GM12864 (cell line): Measurements from ENCODE around the gene PPP1R3G.

ENCODE experiments used
- DNase-seq: peaks from one replicate; pipeline ENCODE4 v3.0.0-alpha.2; 2011; ENCODE audit warnings: low read depth
- H3K4me3 ChIP-seq: 2 replicates; pipeline ENCODE4 v1.5.1; 2011; ENCODE audit warnings: mild to moderate bottlenecking, low read depth, low read length, control low read depth
- TF ChIP-seq, protein P1 (sequence below): IDR thresholded peaks from 2 replicates; pipeline ENCODE4 v1.5.1; 2011; ENCODE audit warnings: low read depth, mild to moderate bottlenecking, moderate library complexity, low read length, control low read depth, inconsistent platforms; ENCODE audit errors: missing control alignments

Gene PPP1R3G

DNA sequence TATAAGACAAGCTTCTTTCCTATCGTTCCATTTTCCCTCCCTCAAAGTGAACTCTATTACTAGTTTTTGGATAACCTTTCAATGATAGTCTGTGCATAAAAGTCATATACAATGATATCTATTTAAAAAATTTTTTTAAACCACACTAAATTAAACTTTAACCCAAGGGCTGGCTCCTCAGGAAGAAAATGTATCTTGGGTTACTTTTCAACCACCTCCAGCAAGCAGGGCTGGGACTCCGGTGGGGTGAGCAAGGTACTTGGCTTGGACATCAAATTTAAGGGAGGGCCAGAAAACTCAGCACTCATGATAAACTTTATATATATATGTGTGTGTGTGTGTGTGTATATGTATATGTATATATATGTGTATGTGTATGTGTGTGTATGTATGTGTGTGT lies 13.9 kb upstream of the PPP1R3G start:
- TF ChIP-seq, protein P1, sequence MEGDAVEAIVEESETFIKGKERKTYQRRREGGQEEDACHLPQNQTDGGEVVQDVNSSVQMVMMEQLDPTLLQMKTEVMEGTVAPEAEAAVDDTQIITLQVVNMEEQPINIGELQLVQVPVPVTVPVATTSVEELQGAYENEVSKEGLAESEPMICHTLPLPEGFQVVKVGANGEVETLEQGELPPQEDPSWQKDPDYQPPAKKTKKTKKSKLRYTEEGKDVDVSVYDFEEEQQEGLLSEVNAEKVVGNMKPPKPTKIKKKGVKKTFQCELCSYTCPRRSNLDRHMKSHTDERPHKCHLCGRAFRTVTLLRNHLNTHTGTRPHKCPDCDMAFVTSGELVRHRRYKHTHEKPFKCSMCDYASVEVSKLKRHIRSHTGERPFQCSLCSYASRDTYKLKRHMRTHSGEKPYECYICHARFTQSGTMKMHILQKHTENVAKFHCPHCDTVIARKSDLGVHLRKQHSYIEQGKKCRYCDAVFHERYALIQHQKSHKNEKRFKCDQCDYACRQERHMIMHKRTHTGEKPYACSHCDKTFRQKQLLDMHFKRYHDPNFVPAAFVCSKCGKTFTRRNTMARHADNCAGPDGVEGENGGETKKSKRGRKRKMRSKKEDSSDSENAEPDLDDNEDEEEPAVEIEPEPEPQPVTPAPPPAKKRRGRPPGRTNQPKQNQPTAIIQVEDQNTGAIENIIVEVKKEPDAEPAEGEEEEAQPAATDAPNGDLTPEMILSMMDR: no peak
- H3K4me3 ChIP-seq: no peak overlapping the region
- no peak for DNase-seq

DNA sequence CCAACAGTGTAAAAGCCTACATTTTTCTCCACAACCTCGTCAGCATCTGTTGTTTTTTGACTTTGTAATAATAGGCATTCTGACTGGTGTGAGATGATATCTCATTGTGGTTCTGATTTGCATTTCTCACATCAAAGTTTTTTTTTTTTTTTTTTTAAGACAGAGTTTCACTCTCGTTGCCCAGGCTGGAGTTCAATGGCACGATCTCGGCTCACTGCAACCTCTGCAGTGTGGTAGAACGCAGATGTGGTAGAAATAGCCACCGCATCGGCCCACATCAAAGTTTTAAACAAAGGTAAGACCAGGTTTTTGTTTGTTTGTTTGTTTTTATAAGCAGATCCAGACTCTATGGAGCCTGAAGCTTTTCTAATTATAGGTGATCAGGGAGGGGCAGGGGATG lies 12.7 kb upstream of the PPP1R3G start:
- no peak overlapping the region; the same call in 1 of the 2 replicates for H3K4me3 ChIP-seq
- DNase-seq: no peak
- TF ChIP-seq, protein P1: no peak

DNA sequence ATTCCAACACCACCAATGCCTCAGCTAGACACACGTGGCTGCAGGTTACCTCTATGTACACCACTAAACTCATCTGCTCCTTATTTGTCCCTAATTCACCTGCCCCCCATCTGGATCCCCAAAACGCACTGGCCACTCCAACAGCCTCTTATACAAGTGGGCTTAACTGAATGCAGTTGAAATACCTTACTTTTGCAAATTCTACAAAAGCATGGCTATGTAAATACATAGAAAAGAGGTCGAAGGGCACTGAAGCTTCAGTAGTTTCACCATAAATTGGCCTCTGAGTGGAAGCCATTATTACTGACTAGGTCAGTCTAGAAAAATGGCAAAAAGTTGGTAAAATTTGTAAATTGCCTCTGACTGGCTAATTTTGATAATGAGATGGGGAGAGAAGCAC lies 11.1 kb upstream of the PPP1R3G start:
- TF ChIP-seq, protein P1: no peak
- no peak for DNase-seq
- no peak overlapping the region for H3K4me3 ChIP-seq

DNA sequence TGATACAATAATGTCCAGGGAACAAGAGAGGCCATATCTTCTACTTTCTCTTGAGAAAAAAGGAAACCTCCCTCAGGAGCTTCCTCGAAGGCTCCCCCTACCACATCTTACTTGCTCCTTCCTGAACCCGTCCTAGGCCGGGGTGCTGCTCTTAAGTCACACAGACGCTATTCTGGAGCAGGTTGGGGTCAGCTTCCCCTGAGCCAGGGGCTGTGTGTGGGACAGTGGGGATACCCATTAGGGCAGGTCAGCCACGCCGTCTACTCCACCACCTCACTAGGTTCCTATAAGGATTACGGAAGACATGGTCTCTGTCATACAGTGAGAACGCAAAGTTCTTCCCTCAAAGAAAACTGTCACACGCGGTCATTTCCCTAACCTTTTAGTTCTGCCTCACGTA lies 8.2 kb upstream of the PPP1R3G start:
- no peak for DNase-seq
- TF ChIP-seq, protein P1: no peak
- H3K4me3 ChIP-seq: no peak overlapping the region

DNA sequence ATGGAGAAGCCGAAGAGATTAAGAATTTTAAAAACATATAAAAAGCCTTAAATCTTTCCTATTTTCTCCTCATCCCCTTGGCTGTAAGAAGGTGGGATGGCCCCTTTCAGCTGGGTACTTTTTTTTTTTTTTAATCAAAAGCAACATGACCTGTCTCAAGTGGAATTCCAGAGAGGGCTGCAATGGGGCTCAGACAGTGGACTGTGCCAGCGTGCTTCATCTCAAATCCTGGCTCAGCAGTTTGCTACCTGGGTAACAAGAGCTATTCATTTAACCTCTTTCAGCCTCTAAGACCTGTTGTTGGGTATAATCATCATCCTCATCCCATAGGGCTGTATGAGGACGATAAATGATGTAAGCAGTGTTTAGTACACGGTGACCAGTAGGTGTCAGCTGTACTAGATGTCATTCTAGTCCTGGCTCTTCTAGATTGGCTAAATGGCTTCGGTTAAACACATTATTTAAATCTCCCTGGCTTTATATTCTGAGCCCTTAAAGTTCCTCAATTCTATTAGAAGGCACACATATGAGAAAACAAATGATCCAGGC lies 6.9 kb upstream of the PPP1R3G start:
- no peak for DNase-seq

DNA sequence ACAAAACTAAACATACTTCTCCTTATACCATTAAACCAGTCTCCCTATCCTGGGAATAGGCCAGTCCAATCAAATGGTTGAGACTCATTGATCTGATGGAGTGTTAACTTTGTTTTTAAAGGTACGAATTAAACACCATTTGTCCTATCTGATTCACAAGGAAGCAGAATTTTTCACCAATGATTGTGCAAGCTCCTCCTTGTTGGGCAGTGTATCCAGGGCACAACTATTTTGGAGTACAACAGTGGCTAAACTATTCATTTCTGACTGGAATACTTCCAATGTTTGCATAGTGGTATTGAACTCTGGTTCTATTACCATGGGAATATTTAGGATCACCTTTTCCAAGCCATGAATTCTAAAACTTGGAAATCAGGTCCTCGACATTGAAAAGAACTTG lies 5.4 kb upstream of the PPP1R3G start:
- TF ChIP-seq, protein P1: no peak
- DNase-seq: no peak
- H3K4me3 ChIP-seq: no peak overlapping the region

More for the DNA sequence above, 6.9 kb upstream of the PPP1R3G start:
- TF ChIP-seq, protein P1: peak; percentile 49
- no peak overlapping the region for H3K4me3 ChIP-seq

DNA sequence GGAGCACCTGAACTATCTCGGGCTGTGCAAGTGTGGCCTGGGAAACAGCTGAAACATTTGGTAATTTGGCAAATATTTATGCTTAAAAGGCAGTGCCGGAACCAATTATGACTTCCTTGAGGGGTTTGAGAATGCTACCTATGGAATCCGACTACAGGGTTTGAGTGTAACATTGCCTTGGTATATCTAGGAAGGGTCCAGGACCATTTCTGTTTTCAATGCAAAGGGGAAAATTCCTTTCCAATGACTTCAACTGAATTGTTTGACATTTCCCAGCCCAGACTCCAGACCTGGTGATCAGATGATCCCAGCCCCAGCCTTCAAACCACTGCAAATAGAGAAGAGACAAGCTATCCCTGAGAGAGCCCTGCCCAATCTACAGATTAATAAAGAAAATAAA lies 4.6 kb upstream of the PPP1R3G start:
- TF ChIP-seq, protein P1: no peak
- DNase-seq: no peak
- no peak overlapping the region for H3K4me3 ChIP-seq
